Measurements from ENCODE around the gene TNFRSF6B.

- TF ChIP-seq CTCF (IDR thresholded peaks at IDR 0.05) = no peak
- TF ChIP-seq ZFX (IDR thresholded peaks at IDR 0.05; ENCODE audit: borderline replicate concordance) = no peak
Measured at GRCh38 chr20:63693733-63694583, 2.5 kb upstream of the TNFRSF6B start.

Measured in 22Rv1 (cell line).